Measurements from ENCODE around the gene NFIX.

NFIX gene

GRCh38 chr19:13060233-13060963, 65.1 kb downstream of the NFIX start:
- FAIRE-seq, result no peak

- FAIRE-seq, result no peak
Observed at GRCh38 chr19:13060964-13061927, 66.0 kb downstream of the NFIX start.

GRCh38 chr19:13062317-13062716, 67.0 kb downstream of the NFIX start:
- no peak for FAIRE-seq

- no peak for FAIRE-seq
Observed at GRCh38 chr19:13063461-13064091, 68.3 kb downstream of the NFIX start.

DNA sequence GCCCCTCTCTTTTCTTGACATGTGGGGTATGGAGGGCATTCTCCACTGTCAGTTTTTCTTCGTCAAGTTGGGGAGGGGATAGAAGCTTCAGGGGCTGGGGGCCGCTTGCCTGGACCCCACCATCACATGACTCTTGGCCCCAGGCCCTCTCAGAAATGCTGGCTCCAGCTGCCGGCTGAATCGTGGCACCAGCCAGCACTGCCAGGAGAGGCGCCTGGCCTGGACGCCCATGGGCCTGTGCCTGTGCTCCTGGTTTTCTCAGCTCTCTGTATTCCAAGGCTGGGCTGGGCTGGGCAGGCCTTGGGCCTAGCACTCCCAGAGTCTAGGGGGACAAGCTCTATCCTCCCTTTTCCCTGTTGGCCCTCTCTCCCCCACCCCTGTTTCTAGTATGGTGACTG, 68.8 kb downstream of the NFIX start:
- FAIRE-seq, result no peak

DNA sequence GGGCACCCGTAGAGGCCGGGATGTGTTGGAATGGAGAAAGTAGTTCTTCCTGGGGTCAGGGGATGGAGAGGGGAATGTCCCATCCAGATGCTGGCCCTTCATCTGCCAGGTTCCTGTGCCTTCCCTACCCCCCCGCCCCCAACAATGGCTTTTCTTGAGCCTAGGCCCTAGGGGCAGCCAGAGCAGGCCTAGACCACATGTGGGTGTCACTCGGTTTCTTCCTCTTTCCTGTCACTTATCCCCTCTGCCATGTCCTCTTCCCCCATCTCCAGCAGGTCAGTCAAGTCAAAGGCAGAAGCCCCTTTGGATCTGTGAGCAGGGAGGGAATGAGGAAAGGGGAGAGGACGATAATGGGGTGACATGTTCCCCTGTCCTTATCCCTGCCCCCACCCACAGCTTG, 71.0 kb downstream of the NFIX start:
- no peak for FAIRE-seq

DNA sequence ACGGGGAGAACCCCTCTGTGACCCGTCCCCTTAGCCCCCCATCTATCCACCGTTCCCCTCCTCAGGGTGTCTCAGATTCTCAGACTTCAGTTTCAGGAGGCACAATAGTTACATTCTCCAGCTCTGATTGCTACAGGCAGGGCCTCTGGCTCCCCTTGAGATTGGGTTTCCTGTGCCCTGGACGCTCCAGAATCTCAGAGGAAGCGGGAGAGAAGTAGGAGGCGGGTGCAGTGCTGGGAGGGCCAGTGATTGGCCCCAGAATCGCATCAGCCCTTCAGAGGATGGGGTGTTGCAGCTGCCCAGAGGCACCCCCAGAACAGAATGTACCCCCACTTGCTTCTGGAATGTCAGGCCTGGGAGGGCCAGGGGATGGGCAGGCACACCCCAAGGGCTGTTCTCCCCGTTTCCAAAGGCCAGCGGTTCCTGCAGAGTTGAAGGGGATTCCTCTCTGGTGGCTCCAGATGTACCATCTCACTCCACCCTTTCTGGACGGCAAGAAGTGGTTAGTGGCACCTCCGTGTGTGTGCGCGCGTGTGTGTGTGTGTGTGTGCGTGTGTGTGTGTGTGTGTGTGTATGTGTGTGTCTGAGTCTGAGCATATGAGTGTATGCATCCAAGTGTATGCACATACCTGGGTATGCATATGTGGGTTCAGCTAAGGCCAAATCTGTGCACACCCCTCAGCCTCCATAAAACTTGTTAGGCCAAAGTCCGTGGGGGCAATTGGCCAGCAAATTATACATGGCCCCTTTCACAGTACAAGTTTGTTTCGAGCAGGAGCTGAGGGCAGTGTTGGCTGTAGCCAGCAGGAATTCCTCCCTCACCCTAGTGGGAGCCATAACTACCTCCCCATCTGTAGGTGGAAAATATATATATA, 71.9 kb downstream of the NFIX start:
- no peak for FAIRE-seq

DNA sequence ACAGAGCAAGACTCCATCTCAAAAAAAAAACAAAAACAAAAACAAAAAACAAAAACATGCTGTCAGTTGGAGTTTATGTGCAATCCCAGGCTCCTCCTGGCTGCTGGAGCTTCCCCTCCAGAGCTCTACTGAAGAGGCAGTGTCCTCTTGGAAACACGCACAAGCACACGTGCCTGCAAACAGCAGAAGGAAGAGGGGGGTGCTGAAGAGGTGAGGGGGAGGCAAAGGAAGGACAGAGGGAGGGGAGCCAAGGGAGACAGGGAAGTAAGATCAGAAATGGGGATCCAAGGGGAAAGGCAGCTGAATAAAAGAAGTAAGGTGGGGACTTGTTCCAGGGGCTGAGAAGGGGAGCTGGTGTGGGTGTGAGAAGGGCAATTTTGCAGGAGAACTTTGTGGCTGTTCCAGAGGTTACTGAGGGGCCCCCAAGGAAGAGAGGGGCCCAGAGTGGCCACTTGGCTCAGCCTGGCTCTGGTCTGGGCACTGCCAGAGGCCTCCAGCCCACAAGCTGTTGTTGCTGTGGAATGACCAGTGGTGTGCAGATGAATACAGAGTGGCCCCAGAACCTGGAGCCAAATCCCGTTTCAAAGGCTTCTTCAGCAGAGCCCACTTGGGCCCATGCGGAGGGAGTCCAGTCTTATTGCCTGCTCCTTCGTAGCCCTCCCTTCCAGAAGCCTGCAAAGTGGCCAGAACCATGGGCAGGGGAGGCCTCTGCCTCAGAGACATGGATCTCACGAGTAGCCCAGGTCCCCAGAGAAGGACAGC, 73.0 kb downstream of the NFIX start:
- no peak for FAIRE-seq

GRCh38 chr19:13069415-13070359, 74.4 kb downstream of the NFIX start:
- no peak for FAIRE-seq

DNA sequence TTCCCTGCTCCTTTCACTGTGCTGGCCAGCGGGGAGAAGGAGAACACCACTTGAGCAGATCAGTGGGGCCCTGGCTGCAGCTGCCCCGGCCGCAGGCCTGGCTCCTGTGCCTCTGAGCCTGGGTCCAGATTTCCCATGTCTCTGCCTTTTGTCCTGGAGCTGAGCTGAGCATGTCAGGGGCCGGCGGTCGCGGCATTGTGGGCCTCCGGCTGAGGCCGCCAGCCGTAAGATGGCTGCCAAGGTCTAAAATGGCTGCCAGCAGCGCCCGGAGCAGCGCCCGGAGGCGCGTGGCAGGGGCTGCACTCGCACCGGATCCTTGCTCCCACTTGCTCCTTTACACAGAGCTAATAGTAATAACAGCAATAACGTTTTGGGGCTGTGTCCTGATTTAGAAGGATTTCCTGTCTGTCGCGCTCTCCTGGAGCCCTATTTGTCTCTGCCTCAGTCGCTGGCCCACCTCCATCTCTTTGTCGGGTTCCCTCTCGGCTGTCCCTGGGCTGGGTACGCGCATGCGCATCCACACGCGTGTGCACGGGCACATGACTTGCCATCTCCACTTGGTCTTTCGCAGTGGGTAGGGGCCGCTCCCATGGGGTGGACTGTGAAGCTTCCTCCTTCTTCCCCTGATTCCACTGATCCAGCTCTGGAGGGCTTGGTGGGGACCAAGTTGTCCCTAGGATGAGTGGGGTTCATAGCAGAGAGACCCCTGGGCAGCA, 75.3 kb downstream of the NFIX start:
- no peak for FAIRE-seq

DNA sequence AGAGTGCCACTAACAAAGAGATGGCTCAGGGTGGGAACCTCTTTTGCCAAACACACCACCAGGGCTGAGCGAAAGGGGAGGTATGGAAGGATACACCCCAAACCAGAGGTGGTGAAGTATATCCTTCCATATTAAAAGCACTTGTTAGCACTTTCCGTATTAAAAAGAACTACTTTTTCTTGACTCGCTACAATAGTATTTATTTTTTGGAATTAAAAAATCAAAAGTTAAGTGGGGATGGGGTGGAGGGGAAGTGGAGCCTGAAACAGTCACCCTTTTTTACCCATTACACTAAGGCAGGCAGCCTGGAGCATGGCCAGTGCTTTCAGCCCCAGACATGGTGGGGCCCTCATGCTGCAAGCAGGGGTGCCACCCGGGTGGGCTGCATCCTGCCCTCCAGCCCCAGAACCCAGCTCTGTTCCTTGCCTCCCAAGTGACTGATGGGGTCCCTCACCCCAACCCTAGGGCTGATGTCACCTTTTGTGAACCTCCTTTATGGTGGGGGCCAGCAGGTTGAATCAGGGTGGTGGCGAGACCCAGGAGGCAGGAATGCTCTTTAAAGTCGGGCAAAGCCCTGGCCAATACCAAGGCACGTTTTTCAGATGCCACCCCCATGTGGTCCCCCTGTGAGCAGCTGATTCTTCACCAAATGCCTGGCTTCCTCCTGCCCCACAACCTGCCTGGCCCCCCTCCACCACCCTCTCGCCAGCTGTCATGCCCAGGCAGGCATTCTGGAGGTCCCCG, 76.3 kb downstream of the NFIX start:
- FAIRE-seq, result no peak

DNA sequence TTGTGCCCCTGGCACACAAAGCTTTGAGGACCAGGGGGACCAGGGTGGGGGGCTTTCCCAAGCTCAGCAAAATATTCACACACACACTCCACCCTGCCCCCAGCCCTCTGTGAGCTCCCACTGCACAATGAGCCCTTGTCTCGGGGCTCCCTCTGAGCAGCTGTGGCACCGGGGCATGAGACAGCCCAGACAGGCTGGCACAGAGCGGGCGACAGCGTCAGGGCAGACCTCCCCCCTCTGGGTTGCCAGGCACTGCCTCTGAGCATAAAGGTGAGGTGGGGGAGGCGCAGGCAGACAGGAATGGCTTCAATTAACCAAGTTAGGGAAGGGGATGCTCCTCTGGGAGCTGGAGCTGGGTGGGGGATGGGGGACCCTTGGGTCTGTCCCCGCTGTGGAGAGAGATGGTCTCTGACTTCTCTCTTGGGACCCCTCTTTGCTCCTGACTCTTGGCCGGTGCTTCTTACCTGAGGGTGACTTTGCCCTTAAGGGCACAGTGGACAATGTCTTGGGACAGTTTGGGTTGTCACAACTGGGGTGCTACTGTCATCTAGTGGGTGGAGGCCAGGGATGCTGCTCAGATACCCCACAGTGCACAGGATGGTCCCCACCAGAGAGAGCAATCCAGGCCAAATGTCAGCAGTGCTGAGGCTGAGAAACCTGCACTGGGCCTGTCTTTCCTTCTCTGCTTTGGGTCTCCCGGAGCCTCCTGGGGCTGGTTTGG, 77.1 kb downstream of the NFIX start:
- FAIRE-seq, result no peak

- FAIRE-seq, result no peak
Observed at GRCh38 chr19:13073263-13073662, 78.0 kb downstream of the NFIX start.

DNA sequence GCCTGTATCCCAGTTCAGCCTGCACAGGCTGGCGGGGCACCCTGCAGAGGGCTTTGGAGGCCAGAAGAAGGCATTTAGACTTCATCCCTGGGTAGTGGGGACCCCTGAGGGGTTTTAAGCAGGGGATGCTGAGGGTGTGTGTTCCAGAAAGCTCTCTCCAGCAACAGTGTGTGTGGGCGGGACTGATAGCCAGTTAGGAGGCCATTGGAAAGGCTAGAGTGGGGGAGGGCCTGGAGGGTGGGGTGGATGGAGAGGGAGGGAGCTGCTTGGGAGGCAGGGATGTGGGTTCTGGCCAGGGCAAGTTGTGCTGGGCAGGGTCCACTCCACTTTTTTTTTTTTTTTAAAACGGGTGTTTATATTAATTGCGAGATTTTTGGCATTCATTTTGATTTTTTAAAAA, 79.1 kb downstream of the NFIX start:
- no peak for FAIRE-seq

GRCh38 chr19:13076320-13076719, 81.0 kb downstream of the NFIX start:
- no peak for FAIRE-seq

GRCh38 chr19:13076787-13077186, 81.5 kb downstream of the NFIX start:
- no peak for FAIRE-seq

DNA sequence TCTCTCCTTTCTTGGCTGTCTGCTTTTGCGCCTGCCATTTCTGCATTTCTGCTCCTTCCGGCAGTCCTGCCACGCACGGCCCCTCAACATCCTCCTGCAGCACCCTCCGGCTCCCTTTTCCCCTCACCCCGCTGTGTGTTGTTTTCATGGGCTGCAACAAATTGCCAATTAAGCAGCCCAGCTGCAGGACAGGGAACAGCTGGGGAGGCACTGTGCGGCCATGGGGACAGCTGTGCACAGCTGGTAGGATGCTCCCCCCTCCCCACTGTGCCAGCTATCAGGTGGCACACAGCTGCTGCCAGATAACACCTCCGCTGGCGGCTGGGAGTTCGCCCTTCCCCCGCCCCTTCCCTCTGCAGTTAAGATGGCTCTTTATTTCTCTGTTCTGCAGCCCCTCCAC, 82.0 kb downstream of the NFIX start:
- FAIRE-seq, result no peak

GRCh38 chr19:13078381-13078780, 83.1 kb downstream of the NFIX start:
- FAIRE-seq, result no peak
